ENCODE results near the gene TMSB10.

TMSB10 gene

GRCh38 chr2:84902526-84902925 is 2.9 kb upstream of the TMSB10 start:
- peaks cover 13% of the 10 kb centered on the region for H3K36me3 ChIP-seq (ENCODE audit: low read depth)
- no peak overlapping the region for H3K4me3 ChIP-seq (ENCODE audit: severe bottlenecking)
- H3K9me3 ChIP-seq (ENCODE audit: severe bottlenecking): no peaks in the 10 kb centered on the region
- no peak for TF ChIP-seq CTCF (IDR thresholded peaks at IDR 0.05; ENCODE audit: poor library complexity, severe bottlenecking)
- no peak for DNase-seq (ENCODE audit: low spot score)
- no peaks in the 10 kb centered on the region for H3K27me3 ChIP-seq (ENCODE audit: insufficient read depth, poor library complexity, severe bottlenecking)
- H3K27ac ChIP-seq (ENCODE audit: poor library complexity, severe bottlenecking): no peak overlapping the region
- no peak for ATAC-seq (ENCODE audit: low read depth)
- H3K4me1 ChIP-seq (ENCODE audit: insufficient read depth, poor library complexity, severe bottlenecking): peaks cover 25% of the 10 kb centered on the region

- no peak for TF ChIP-seq CTCF (IDR thresholded peaks at IDR 0.05; ENCODE audit: poor library complexity, severe bottlenecking)
- no peak for DNase-seq (ENCODE audit: low spot score)
- H3K4me1 ChIP-seq (ENCODE audit: insufficient read depth, poor library complexity, severe bottlenecking): peaks cover 16% of the 10 kb centered on the region
- ATAC-seq (ENCODE audit: low read depth): no peak
- no peaks in the 10 kb centered on the region for H3K9me3 ChIP-seq (ENCODE audit: severe bottlenecking)
- H3K27me3 ChIP-seq (ENCODE audit: insufficient read depth, poor library complexity, severe bottlenecking): no peaks in the 10 kb centered on the region
- H3K27ac ChIP-seq (ENCODE audit: poor library complexity, severe bottlenecking): peak overlapping the region; percentile 96
- H3K4me3 ChIP-seq (ENCODE audit: severe bottlenecking): no peak overlapping the region
- peaks cover 13% of the 10 kb centered on the region for H3K36me3 ChIP-seq (ENCODE audit: low read depth)
Observed at GRCh38 chr2:84904151-84904550, 1.3 kb upstream of the TMSB10 start.

- no peak for TF ChIP-seq CTCF (IDR thresholded peaks at IDR 0.05; ENCODE audit: poor library complexity, severe bottlenecking)
- Histone ChIP-seq H3K27ac (ENCODE audit: poor library complexity, severe bottlenecking) (peak overlapping the region; percentile 96), H3K4me3 (ENCODE audit: severe bottlenecking) (peak overlapping the region; percentile 95), H3K9me3 (ENCODE audit: severe bottlenecking) (no peaks in the 10 kb centered on the region), H3K27me3 (ENCODE audit: insufficient read depth, poor library complexity, severe bottlenecking) (no peaks in the 10 kb centered on the region), H3K4me1 (ENCODE audit: insufficient read depth, poor library complexity, severe bottlenecking) (peaks cover 15% of the 10 kb centered on the region), H3K36me3 (ENCODE audit: low read depth) (peaks cover 13% of the 10 kb centered on the region)
- no peak for DNase-seq (ENCODE audit: low spot score)
- peak; percentile 23; the same call in 1 of the 3 replicates for ATAC-seq (ENCODE audit: low read depth)
Observed at GRCh38 chr2:84904717-84905174, 710 bp upstream of the TMSB10 start.

GRCh38 chr2:84906108-84906899 is 848 bp downstream of the TMSB10 start:
- ATAC-seq (ENCODE audit: low read depth): no peak

More at GRCh38 chr2:84906108-84906899, 848 bp downstream of the TMSB10 start:
- peaks cover 15% of the 10 kb centered on the region for H3K4me1 ChIP-seq (ENCODE audit: insufficient read depth, poor library complexity, severe bottlenecking)
- peaks cover 13% of the 10 kb centered on the region for H3K36me3 ChIP-seq (ENCODE audit: low read depth)
- peak overlapping the region; percentile 95 for H3K4me3 ChIP-seq (ENCODE audit: severe bottlenecking)
- no peaks in the 10 kb centered on the region for H3K9me3 ChIP-seq (ENCODE audit: severe bottlenecking)
- H3K27me3 ChIP-seq (ENCODE audit: insufficient read depth, poor library complexity, severe bottlenecking): no peaks in the 10 kb centered on the region
- DNase-seq (ENCODE audit: low spot score): no peak
- TF ChIP-seq CTCF (IDR thresholded peaks at IDR 0.05; ENCODE audit: poor library complexity, severe bottlenecking): no peak
- peak overlapping the region; percentile 96 for H3K27ac ChIP-seq (ENCODE audit: poor library complexity, severe bottlenecking)
